Right lobe of liver (tissue), 4 donors: ENCODE results near the gene UBXN4.

Experiments used
- CTCF ChIP-seq, 4 donors: fragments of 200-600 bp in 3 of 4; fragments of 450-650 bp in 1 of 4; IDR thresholded peaks; one replicate each; pipeline versions ENCODE4 v1.5.1 to v1.8.0; 2016 to 2022; ENCODE audit warnings: antibody characterized with exemption in 4 of 4, mild to moderate bottlenecking in 2 of 4
- POLR2A ChIP-seq: fragments of 450-650 bp; IDR thresholded peaks from one replicate; pipeline ENCODE4 v1.6.1; 2017; ENCODE audit warnings: antibody characterized with exemption, mild to moderate bottlenecking
- donor health status: DM: no; HTN: no; CAD: no.
- donor health status: DM: no; HTN: no; CAD: no.
- donor health status: DM: no; HTN: yes; CAD: no.

GRCh38 chr2:135821190-135821589, 79.5 kb downstream of the UBXN4 start:
- no peak for TF ChIP-seq POLR2A
- TF ChIP-seq CTCF (IDR thresholded peaks at IDR 0.05): no peak
